Measurements from ENCODE around the gene PDRG1. TPM values are rescaled to one million over a fixed set of nuclear protein-coding genes. Genes with fewer than 3 reads are reported as not detected.

PDRG1 gene
- total RNA-seq, 1 donor from 2014 or later = 21.2 TPM

GRCh38 chr20:31981784-31982183 is 29.9 kb upstream of the PDRG1 start:
- H3K4me3 Mint-ChIP-seq (ENCODE audit: unreplicated experiment) = no peak overlapping the region
- no peaks in the 10 kb centered on the region for H3K36me3 Mint-ChIP-seq (ENCODE audit: low read depth, unreplicated experiment)
- TF ChIP-seq, protein P1, sequence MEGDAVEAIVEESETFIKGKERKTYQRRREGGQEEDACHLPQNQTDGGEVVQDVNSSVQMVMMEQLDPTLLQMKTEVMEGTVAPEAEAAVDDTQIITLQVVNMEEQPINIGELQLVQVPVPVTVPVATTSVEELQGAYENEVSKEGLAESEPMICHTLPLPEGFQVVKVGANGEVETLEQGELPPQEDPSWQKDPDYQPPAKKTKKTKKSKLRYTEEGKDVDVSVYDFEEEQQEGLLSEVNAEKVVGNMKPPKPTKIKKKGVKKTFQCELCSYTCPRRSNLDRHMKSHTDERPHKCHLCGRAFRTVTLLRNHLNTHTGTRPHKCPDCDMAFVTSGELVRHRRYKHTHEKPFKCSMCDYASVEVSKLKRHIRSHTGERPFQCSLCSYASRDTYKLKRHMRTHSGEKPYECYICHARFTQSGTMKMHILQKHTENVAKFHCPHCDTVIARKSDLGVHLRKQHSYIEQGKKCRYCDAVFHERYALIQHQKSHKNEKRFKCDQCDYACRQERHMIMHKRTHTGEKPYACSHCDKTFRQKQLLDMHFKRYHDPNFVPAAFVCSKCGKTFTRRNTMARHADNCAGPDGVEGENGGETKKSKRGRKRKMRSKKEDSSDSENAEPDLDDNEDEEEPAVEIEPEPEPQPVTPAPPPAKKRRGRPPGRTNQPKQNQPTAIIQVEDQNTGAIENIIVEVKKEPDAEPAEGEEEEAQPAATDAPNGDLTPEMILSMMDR (IDR thresholded peaks at IDR 0.05; ENCODE audit: unreplicated experiment) = no peak
- no peak overlapping the region for H3K27ac Mint-ChIP-seq (ENCODE audit: unreplicated experiment)
- H3K27me3 Mint-ChIP-seq (ENCODE audit: unreplicated experiment) = peaks cover 7% of the 10 kb centered on the region
- H3K4me1 Mint-ChIP-seq (ENCODE audit: unreplicated experiment) = no peaks in the 10 kb centered on the region
- H3K9me3 Mint-ChIP-seq (ENCODE audit: unreplicated experiment) = no peaks in the 10 kb centered on the region
- no peak for DNase-seq (ENCODE audit: low spot score)

DNA sequence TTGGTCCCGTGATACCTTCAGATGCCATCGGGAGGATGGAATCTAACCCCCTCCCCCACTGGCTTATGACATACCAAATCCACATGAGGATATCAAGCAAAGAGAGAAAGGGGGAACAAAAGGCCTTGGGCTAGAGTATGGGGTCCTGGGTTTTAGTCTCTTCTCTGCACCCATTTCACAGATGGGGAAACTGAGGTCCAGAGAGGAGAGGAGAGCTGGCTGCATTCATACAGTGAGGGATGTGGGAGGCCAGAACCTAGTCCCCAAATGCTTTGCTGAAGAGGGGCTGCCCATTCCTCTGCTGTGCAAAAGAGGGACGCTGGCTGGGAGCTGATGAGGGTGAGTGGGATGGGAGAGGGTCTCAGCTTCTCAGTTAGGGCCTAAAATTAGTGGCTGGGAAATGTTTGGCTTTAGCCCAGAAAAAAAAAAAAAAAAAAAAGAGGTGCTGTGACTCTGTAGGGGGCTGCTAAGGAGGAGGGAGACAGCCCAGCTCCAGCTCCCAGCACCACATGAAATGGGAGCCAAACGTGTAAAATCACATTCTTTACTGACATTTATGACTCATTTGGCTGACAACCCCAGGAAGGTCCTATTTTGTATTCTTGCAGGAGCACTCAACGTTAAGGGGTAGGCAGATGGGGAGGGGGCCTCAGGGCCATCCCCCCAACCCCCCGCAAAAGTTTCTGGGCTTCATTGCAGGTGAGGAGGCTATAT is 28.0 kb upstream of the PDRG1 start:
- no peaks in the 10 kb centered on the region for H3K9me3 Mint-ChIP-seq (ENCODE audit: unreplicated experiment)
- TF ChIP-seq, protein P1 (IDR thresholded peaks at IDR 0.05; ENCODE audit: unreplicated experiment) = no peak
- H3K36me3 Mint-ChIP-seq (ENCODE audit: low read depth, unreplicated experiment) = no peaks in the 10 kb centered on the region
- peaks cover 7% of the 10 kb centered on the region for H3K27me3 Mint-ChIP-seq (ENCODE audit: unreplicated experiment)
- H3K27ac Mint-ChIP-seq (ENCODE audit: unreplicated experiment) = no peak overlapping the region
- no peak overlapping the region for H3K4me3 Mint-ChIP-seq (ENCODE audit: unreplicated experiment)
- no peak for DNase-seq (ENCODE audit: low spot score)
- peaks cover 4% of the 10 kb centered on the region for H3K4me1 Mint-ChIP-seq (ENCODE audit: unreplicated experiment)

DNA sequence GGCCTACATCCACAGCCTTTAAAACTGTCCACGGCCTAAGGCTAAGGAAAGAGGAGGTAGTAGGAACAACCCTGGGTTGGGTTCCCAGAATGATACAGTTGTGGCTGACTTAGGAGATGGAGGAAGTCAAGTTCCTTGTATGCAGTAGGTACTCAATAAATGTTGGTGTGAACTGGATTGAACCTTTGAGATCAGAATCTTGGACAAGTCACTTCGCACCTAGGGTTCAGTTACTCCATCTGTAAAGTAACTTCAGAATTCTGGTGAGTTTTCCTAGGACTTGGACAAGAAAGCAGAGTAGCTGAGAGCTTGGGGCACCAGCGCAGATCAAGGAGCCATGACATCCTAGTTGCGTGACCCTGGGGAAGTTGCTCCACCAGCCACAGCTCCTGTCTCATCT is 25.2 kb upstream of the PDRG1 start:
- Mint-ChIP-seq H3K4me3 (ENCODE audit: unreplicated experiment) (no peak overlapping the region), H3K27ac (ENCODE audit: unreplicated experiment) (no peak overlapping the region), H3K9me3 (ENCODE audit: unreplicated experiment) (no peaks in the 10 kb centered on the region), H3K36me3 (ENCODE audit: low read depth, unreplicated experiment) (no peaks in the 10 kb centered on the region), H3K4me1 (ENCODE audit: unreplicated experiment) (peaks cover 4% of the 10 kb centered on the region), H3K27me3 (ENCODE audit: unreplicated experiment) (no peaks in the 10 kb centered on the region)
- DNase-seq (ENCODE audit: low spot score) = no peak
- TF ChIP-seq, protein P1 (IDR thresholded peaks at IDR 0.05; ENCODE audit: unreplicated experiment) = no peak

DNA sequence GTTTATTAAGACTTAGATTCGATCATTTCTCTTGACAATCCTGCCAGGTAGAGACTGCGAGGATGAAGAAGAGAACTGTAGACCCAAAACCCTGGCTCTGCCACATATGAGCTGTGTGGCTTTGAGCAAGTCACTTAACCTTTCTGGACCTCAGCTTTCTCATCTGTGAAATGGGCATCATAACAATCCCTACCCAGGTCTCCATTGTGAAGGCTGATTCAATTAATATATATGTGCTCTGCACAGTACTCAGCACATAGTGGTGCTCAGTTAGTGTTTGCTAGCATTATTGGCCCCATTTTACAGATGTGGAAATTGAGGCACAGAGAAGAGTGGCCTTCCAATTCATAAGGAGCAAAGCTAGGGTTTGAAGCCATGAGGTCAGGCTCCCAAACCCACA is 24.0 kb upstream of the PDRG1 start:
- DNase-seq (ENCODE audit: low spot score) = no peak
- Mint-ChIP-seq H3K9me3 (ENCODE audit: unreplicated experiment) (no peaks in the 10 kb centered on the region), H3K27ac (ENCODE audit: unreplicated experiment) (no peak overlapping the region), H3K4me3 (ENCODE audit: unreplicated experiment) (no peak overlapping the region), H3K36me3 (ENCODE audit: low read depth, unreplicated experiment) (no peaks in the 10 kb centered on the region), H3K27me3 (ENCODE audit: unreplicated experiment) (no peaks in the 10 kb centered on the region), H3K4me1 (ENCODE audit: unreplicated experiment) (peaks cover 4% of the 10 kb centered on the region)
- TF ChIP-seq, protein P1 (IDR thresholded peaks at IDR 0.05; ENCODE audit: unreplicated experiment) = no peak

GRCh38 chr20:31974951-31975487 is 23.2 kb upstream of the PDRG1 start:
- peaks cover 4% of the 10 kb centered on the region for H3K4me1 Mint-ChIP-seq (ENCODE audit: unreplicated experiment)
- no peak overlapping the region for H3K4me3 Mint-ChIP-seq (ENCODE audit: unreplicated experiment)
- peaks cover 4% of the 10 kb centered on the region for H3K27me3 Mint-ChIP-seq (ENCODE audit: unreplicated experiment)
- no peak overlapping the region for H3K27ac Mint-ChIP-seq (ENCODE audit: unreplicated experiment)
- TF ChIP-seq, protein P1 (IDR thresholded peaks at IDR 0.05; ENCODE audit: unreplicated experiment) = no peak
- no peaks in the 10 kb centered on the region for H3K36me3 Mint-ChIP-seq (ENCODE audit: low read depth, unreplicated experiment)
- no peaks in the 10 kb centered on the region for H3K9me3 Mint-ChIP-seq (ENCODE audit: unreplicated experiment)
- DNase-seq (ENCODE audit: low spot score) = no peak

All from endothelial cell (in vitro differentiated cells).